Prostate gland (tissue), 2 donors: Measurements from ENCODE around the gene VAV3.
"Not testable (repeated sequence)": the region's sequence is repeated elsewhere in the genome, so short reads cannot be mapped to it uniquely, and the experiment has no call there.

ENCODE experiments used
- POLR2A ChIP-seq: fragments of 450-650 bp; IDR thresholded peaks from one replicate; pipeline ENCODE4 v1.6.1; 2016; ENCODE audit warnings: antibody characterized with exemption, mild to moderate bottlenecking
- TF ChIP-seq, protein P1 (sequence below), 4 experiments: fragments of 200-600 bp in 2 of 4; fragments of 450-650 bp in 2 of 4; sonication (generic) in 2 of 4; IDR thresholded peaks; 1 replicate in 3 of 4; 2 replicates in 1 of 4; pipeline ENCODE4 v1.5.1; 2016 to 2019; ENCODE audit warnings: antibody characterized with exemption in 4 of 4, mild to moderate bottlenecking in 2 of 4, moderate library complexity in 2 of 4

DNA sequence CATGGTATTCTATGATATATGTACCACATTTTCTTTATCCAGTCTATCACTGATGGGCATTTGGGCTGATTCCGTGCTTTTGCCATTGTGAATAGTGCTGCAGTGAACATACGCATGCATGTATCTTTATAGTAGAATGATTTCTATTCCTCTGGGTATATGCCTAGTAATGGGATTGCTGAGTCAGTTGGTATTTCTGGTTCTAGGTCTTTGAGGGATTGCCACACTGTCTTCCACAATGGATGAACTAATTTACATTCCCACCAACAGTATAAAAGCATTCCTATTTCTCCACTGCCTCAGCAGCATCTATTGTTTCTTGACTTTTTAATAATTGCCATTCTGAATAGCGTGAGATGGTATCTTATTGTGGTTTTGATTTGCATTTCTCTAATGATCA lies 264.3 kb downstream of the VAV3 start:
- TF ChIP-seq POLR2A: not testable (repeated sequence)
- TF ChIP-seq, protein P1, sequence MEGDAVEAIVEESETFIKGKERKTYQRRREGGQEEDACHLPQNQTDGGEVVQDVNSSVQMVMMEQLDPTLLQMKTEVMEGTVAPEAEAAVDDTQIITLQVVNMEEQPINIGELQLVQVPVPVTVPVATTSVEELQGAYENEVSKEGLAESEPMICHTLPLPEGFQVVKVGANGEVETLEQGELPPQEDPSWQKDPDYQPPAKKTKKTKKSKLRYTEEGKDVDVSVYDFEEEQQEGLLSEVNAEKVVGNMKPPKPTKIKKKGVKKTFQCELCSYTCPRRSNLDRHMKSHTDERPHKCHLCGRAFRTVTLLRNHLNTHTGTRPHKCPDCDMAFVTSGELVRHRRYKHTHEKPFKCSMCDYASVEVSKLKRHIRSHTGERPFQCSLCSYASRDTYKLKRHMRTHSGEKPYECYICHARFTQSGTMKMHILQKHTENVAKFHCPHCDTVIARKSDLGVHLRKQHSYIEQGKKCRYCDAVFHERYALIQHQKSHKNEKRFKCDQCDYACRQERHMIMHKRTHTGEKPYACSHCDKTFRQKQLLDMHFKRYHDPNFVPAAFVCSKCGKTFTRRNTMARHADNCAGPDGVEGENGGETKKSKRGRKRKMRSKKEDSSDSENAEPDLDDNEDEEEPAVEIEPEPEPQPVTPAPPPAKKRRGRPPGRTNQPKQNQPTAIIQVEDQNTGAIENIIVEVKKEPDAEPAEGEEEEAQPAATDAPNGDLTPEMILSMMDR (IDR thresholded peaks at IDR 0.05): not testable (repeated sequence)
